ENCODE measurements around the gene ID4. TPM values are rescaled to one million over a fixed set of nuclear protein-coding genes. Genes with fewer than 3 reads are reported as not detected.
"Not testable (repeated sequence)": the region's sequence is repeated elsewhere in the genome, so short reads cannot be mapped to it uniquely, and the experiment has no call there.

Gene ID4
- polyA plus RNA-seq, 4 donors, result 121 to 159 (median 152) TPM

- no peak for DNase-seq (ENCODE audit: low read depth in 4 of 4, low spot score in 2 of 4)
Observed at GRCh38 chr6:19831358-19831757, 5.8 kb upstream of the ID4 start.

- no peak for DNase-seq (ENCODE audit: low read depth in 4 of 4, low spot score in 2 of 4)
Observed at GRCh38 chr6:19833947-19834346, 3.2 kb upstream of the ID4 start.

DNA sequence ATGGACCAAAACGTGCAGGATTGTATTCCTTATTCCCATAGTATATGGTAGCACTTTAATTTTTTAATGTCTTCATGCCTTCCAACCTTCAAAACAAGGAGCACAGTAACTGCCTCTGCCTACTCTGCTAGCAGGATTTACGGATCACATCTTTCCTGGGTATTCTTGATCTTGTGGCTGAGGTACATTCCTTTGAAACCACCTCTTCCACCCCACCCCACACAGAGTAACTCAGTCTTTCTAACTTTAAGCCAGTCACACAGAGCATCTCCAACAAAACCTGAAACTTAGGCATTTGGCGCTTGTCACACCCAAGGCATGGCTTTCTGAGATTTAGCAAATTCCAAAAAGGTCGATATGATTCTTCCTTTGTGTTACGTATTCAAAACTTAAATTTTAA lies 2.3 kb upstream of the ID4 start:
- DNase-seq (ENCODE audit: low read depth in 4 of 4, low spot score in 2 of 4), result no peak

- no peak for DNase-seq (ENCODE audit: low read depth in 4 of 4, low spot score in 2 of 4)
Observed at GRCh38 chr6:19835605-19836004, 1.6 kb upstream of the ID4 start.

GRCh38 chr6:19837511-19838441 lies 606 bp downstream of the ID4 start:
- no peak for DNase-seq (ENCODE audit: low read depth in 4 of 4, low spot score in 2 of 4)

DNA sequence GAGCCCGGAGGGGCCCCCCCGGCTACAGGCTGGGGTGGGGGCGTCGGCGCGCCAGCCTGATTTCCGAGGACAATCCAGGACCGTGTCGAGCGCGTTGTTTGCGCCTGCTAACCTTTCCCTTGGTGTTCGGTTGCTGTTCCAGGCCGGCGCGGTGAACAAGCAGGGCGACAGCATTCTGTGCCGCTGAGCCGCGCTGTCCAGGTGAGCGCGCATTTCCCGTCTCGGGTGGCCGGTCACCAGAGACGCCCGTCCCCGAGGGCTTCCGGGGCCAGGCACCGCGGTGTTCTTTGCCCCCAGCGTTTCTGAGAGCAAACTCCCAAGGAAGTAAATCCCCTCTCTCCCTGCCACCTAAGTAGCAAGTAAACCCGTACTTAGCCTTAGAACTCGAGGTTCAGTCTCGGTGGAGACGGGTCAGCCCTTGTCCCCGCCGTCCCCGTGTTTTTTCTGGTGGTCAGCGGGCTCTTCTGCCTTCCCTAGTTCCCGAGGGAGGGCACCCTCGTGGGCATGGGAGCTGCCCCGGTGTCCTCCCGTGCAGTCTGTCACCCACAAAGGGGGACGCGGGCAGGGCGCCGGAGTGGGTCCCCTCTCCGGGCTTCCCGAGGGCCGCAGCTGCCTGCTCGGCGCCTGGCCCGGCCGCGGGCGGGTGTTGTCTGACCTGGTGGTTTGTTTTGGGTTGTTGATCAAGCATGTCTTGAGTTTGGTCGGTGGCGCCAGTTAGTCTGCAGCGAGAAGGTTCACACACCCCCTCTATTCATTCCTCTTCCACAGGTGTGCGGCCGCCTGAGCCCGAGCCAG lies 1.5 kb downstream of the ID4 start:
- peak in 1 of 4 donors; percentile 68 for DNase-seq (ENCODE audit: low read depth in 4 of 4, low spot score in 2 of 4)

GRCh38 chr6:19839237-19839546 lies 2.0 kb downstream of the ID4 start:
- no peak for DNase-seq (ENCODE audit: low read depth in 4 of 4, low spot score in 2 of 4)

- no peak for DNase-seq (ENCODE audit: low read depth in 4 of 4, low spot score in 2 of 4)
Observed at GRCh38 chr6:19839788-19840187, 2.6 kb downstream of the ID4 start.

- no peak for DNase-seq (ENCODE audit: low read depth in 4 of 4, low spot score in 2 of 4)
Observed at GRCh38 chr6:19841181-19841580, 4.0 kb downstream of the ID4 start.

GRCh38 chr6:19842030-19842615 lies 5.0 kb downstream of the ID4 start:
- no peak for DNase-seq (ENCODE audit: low read depth in 4 of 4, low spot score in 2 of 4)

- DNase-seq (ENCODE audit: low read depth in 4 of 4, low spot score in 2 of 4), result no peak
Observed at GRCh38 chr6:19844689-19845088, 7.5 kb downstream of the ID4 start.

DNA sequence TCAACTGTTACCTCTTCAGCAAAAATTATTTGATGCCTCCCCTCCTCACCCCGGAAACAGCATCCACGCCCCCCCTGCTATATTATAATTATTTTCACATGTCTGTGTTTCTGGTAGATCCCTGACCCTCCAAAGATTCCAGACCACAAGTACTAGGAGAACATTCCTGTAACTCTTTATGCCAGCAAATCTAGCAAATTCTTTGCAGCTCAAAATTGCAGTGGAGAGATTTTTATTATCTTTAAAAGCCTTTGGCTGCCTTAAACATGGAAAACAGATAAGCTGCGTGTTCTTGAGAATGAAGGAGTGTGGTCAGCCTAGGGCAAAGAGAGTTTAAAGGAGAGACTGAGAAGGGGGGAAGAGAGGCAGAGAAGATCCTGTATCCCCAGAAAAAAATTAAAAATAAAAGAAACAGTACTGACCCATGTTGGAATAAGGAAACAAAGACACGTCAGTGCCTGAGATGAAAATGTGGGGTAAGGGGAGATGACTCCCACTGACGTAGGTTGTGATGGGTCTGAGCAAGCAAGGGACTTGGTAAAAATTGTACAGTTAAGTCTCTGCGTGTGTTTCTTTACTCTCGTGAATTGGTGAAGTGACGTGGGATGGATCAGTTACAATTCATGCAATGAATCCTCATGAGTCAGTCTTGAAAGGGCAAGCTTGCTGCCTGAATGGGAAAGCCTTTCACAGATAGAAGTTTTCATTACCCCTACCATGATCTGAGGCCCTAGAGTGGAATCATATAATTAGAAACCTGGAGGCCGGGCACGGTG lies 8.3 kb downstream of the ID4 start:
- no peak for DNase-seq (ENCODE audit: low read depth in 4 of 4, low spot score in 2 of 4)

DNA sequence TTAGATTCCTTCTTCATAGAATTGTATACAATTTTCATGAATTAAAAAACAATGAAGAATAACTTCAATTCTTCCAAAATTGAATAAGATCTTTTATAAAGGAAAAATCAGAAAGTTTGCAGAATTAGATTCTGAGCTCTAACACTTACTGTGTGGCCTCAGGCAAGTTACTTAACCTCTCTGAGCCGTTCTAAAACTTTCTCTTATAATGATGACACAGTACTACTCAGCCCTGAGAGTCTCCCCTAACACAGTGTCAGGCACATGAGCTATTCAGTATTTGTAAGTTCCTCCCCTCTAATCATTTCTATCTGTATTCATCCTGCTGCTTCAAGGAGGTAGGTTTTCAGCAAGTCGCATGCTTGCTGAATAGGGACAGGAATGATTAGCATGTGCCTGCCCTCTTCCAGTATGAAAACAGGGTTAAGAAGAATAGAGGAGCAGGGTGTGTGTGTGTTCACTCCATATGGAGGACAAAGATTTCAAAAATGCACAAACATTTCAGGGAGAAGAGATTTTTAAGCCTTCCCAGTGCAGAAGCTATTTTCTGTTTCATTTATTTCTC lies 11.4 kb downstream of the ID4 start:
- no peak for DNase-seq (ENCODE audit: low read depth in 4 of 4, low spot score in 2 of 4)

DNA sequence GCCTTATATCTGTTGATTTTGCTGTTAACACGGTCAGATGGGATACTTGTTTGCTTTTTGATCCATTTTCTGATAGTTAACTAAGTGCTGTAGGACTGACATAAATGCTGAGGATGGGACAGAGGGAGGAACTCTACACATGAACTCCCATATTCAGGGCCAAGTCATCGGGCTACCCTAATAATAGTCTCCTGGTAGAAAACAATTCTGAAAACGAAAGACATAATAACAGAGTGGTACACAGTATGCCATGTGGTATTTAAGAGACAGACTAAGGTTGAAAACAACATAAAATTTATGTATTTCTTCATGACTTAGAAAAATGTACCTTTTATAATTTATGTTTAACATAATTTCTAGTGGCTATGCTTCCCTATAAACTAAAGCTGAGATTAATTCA lies 12.0 kb downstream of the ID4 start:
- DNase-seq (ENCODE audit: low read depth in 4 of 4, low spot score in 2 of 4), result no peak

GRCh38 chr6:19849755-19850154 lies 12.6 kb downstream of the ID4 start:
- DNase-seq (ENCODE audit: low read depth in 4 of 4, low spot score in 2 of 4), result no peak

- peak in 1 of 4 donors; percentile 77 for DNase-seq (ENCODE audit: low read depth in 4 of 4, low spot score in 2 of 4)
Observed at GRCh38 chr6:19851241-19852089, 14.3 kb downstream of the ID4 start.

DNA sequence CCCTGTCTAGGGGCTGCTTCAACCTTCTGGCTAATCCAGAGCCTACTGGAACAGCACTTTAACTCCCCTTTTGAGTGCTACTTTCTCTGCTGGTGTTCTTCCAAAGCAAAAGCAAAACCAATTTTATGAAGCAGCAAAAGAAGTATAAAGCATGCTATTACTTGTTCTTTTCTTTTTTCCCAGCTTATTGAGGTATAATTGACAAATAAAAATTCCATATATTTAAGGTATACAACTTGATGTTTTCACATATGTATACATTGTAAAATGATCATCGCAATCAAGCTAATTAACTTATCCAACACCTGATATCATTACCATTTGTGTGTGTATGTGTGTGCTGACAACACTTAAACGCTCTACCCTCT lies 14.9 kb downstream of the ID4 start:
- DNase-seq (ENCODE audit: low read depth in 4 of 4, low spot score in 2 of 4), result no peak

GRCh38 chr6:19852927-19853326 lies 15.8 kb downstream of the ID4 start:
- DNase-seq (ENCODE audit: low read depth in 4 of 4, low spot score in 2 of 4), result no peak

GRCh38 chr6:19854421-19855015 lies 17.3 kb downstream of the ID4 start:
- not testable (repeated sequence) for DNase-seq (ENCODE audit: low read depth in 4 of 4, low spot score in 2 of 4)

Data from left renal cortex interstitium (tissue), 4 donors.